Endometrium (tissue), 2 donors: ENCODE data around the gene TRPM6.
"Not testable (repeated sequence)": the region's sequence is repeated elsewhere in the genome, so short reads cannot be mapped to it uniquely, and the experiment has no call there.

Source experiments
- FAIRE-seq: peaks from 2 replicates; lab custom pipeline; 2012; peaks lifted over from hg19 to GRCh38; lab: Jason Lieb, UNC
- donor health status: control.
- donor health status: control.

The TRPM6 gene

DNA sequence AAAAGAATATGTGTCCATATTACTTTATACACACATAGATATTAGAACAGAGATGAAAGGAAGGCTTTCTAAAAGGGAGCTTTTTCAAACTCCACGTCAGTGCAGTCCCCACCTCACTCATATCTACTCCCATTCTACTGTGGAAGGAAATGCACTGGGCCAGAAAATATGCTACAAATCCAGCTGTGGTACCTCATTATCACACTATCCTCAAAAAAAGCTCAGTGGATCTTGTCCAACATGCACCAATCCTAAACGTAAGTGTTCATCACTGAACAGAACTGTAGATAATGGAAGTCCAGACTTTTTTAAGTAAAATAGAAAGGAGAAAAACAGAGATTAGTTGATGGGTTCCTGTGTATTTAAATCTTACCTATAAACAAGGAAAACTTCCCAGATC lies 27.9 kb downstream of the TRPM6 start:
- FAIRE-seq, result no peak

DNA sequence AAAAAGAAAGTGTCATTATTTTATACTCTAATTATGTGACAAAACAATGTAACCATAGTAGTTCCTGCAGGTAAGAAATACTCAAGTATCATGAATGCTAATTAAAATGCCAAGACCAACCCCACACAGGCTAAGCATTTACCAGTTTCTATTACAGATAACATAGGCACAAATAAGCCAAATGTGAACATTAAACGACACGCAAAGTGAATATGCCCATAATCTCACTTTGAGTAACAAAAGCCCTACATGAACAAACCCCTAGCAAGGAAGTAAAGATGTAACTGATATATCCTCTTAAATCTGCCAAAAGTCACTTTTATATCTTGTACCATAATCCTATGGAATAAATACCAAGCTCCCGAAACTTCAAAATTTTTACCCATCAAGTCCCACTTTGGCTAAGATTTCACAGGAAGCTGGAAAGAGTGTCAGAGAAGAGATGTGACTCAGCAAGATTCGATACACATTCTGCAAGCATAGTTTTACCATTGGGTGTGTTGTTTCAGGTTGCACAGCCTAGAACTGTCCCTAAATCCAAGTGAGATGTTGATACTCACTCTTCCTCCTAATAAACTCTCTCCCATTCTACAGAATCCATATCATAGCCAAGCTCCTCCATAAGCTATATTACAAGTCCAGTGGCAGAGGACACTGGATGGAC lies 28.8 kb downstream of the TRPM6 start:
- no peak for FAIRE-seq

DNA sequence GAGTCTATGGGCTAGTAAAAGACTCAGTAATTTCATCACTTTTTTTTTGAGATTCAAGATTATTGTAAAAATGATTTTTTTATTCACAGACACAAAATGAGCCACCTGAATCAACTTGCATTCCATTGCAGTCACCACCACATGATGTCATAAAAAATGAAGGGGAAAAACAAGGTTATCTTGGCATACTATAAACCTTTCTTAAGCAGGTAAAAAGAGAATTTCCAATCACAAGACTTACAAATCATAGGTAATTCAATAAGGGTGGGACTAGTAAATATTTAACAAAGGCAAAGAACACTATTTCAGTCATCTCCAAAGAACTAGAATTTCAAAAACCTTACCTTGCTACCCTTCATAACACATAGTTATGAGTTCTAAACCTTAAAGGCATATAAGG lies 30.7 kb downstream of the TRPM6 start:
- FAIRE-seq, result no peak

DNA sequence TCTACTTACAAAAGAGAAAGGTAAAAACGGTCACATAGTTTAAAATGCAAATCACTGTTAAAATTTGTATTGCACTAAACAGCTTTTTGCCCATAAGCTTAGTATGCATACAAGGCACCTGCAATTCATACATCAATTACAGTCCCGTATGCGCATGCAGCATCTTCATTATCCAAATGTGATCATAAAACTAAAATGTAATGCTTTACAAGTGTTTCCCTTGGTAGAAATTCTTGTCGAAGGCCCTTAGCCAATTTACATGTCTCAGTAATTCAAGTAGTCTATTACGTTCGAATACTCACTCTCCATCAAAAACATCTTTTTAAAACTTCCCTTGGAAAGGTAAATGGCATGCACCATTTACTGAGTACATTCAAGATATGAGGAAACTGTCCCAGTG lies 32.6 kb downstream of the TRPM6 start:
- FAIRE-seq, result no peak

DNA sequence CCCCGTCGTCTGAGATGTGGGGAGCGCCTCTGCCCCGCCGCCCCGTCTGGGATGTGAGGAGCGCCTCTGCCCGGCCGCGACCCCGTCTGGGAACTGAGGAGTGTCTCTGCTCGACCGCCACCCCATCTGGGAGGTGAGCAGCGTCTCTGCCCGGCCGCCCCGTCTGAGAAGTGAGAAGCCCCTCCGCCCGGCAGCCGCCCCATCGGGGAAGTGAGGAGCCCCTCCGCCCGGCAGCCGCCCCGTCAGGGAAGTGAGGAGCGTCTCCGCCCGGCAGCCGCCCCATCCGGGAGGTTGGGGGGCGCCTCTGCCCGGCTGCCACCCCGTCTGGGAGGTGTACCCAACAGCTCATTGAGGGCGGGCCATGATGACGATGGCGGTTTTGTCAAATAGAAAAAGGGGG lies 34.7 kb downstream of the TRPM6 start:
- FAIRE-seq, result not testable (repeated sequence)

DNA sequence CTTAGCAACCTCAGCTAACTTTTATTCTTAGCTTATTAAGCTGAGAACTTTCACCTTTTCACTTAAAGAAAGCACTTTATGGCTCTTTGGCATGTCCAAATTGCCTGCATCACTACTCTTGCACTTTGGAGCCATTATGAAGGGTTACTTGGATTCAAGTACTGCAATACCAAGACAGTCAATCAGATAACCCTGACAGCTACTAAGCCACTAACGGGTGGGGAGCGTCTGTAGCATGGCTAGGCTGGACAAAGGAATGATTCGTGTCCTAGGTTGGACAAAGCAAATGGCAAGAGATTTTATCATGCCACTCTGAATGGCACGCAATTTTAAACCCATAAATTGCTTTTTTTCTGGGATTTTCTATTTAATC lies 39.6 kb downstream of the TRPM6 start:
- FAIRE-seq, result no peak

DNA sequence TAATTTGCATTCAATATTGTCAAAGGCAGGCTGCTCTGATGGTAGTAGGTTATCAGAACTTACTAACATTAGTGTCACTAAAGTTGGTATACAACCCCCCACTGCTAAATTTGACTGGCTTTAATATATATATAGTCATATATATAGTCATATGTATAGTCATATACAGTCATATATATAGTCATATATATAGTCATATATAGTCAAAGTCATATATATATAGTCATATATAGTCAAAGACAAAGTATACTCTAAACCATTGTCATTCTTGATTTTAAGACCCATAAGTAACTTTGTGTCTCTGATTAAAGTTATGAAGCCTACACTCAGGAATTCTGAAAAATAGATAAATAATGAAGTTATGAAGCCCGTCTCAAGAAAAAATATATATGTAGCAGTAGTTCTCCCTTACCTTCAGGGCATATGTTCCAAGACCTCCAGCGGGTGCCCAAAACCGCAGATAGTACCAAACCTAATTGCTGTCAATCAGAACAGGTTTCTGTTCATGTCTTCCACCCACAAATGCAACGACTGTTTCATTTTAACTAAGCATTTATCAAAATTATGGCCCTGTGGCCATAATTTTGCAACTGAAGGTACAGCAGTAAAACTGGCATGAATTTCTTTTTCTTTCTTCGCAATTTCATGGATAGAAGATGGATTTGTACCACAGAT lies 40.1 kb downstream of the TRPM6 start:
- no peak for FAIRE-seq

DNA sequence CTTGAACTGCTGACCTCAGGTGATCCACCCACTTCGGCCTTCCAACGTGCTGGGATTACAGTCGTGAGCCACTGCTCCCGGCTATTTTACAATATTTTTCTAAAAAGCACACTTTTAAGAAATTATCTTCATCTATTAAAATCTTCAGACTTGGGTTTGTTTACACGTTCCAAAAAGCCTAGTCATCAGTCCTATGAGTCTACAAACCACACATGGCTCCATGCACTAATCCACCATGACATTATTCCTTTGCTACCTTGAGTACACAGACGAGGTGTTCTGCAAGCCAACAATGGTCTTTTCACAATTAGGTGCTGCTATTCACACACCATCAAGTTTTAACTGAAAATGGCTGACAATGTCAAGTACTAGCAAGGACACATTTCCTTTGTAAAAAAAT lies 41.0 kb downstream of the TRPM6 start:
- FAIRE-seq, result no peak

DNA sequence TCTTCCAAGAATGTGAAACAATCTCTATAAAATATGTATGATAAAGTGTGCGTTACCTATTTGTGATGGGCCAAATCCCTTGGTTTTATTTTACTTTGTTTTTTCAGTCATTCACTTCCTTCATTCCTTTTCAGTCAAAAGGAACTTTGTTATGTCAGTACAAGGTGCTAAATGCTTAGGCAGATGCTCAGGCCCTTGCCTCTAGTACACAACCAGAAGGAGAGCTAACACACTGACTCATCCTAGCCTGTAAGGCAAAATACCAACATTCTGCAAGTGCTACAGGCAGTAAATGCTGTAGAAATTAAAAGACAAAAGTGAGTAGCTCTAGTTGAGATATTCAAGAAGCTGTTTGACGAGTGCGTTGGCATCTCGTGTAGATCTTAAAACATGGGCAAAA lies 49.4 kb downstream of the TRPM6 start:
- FAIRE-seq, result no peak

DNA sequence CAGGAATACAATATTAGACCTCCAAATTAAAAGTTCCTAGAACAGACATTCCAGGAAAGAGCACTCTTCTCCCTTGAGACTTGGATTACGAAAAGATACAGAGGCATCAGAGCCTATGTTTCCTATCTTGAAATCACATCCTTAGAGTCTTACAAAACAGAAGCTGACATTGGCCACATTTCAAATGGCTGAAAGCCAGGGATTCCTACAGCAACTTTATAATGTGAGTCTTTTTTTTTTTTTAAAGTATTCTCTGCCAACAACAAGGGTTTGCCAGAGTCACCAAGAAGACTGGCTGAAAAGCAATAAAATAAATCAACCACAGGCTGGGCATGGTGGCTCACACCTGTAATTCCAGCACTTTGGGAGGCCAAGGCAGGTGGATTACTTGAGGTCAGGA lies 63.1 kb downstream of the TRPM6 start:
- FAIRE-seq, result no peak

DNA sequence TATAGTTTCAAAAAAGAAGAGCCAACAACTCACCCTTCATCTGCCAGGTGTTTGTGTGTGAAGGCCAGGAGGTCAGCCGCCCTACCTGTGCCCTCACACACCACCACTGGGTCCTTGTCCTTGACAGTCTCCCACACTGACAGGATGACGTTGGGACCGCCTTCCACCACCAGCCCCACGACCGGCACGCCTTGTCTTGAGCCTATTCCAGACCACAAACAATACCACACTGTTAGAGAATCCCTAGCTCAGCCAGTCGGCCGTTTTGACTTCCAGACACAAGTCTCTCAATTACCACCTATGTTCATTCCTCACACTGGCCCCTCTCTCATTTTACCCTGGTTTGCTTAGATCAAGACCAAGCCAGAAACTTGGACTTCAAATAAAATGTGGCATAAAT lies 66.1 kb downstream of the TRPM6 start:
- FAIRE-seq, result no peak

DNA sequence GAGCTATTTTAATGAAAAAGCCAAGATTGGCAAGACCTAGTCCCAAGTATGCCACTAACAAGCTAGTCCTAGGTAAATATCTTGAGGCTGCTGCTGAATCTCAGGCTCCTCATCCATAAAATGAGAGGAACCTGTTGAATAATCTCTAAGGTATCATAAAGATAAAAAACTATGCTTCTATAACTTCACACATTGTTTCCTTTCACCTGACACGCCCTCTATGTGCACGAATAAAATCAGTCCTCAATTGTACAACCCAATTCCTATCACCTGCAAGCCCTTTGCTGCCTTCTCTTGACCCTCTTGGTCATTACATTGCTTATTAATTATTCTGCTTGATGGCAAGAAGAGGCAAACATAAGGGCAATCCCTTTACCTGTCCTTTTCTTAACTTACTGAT lies 69.9 kb downstream of the TRPM6 start:
- no peak for FAIRE-seq

DNA sequence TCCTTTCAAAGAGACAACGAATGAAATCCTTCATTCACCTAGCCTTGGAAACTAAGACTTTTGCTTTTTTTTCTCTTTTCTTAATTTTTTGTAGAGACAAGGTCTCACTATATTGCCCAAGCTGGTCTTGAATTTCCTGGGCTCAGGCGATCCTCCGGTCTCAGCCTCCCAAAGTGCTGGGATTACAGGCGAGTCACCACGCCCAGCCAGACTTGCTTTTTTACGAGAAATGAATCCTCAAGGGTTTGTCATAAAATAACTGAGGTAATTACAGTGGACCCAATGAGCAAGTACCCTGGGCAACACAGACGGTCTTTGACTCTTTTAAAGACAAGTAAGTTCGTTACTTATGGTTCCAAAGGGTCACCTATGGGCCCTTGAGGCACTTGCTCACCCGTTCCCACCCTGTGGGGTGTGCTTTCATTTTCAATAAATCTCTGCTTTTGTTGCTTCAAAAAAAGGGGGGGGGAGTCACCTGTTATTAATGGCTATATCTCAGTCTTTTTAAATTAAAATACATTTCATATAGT lies 70.4 kb downstream of the TRPM6 start:
- no peak for FAIRE-seq

DNA sequence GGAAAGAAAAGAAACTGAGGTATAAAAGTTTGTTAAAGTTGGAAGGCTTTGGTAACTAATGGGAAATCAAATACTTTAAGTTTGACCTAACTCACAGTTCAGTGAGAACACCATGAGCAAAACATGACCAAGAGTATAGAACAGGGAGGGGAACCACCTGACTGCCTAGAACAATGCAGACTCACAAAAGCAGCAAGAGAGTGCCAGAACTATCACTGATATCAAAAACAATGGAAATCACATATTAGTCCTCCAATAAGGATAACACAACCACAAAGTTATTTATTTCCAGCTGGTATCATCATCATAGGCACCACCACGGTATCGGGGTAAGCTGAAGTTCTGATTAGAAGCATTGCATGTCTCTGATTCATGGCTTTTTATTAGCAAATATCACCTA lies 77.5 kb downstream of the TRPM6 start:
- no peak for FAIRE-seq

DNA sequence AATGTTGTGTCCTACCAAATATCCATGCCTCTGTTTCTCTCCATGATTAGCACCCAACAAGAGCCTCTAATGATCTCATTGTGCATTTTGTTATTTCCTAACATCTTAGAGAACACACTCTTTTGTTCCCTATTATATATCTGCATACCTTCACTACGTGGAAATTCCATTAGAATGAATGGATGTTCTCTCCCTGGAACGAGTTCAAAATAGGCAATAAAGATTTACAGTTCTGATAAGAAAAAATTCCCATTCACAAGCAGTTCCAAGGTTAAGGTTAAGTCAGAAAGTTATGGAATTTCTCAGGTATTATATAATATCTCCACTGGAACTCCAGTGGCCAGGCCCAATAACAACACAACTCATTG lies 83.7 kb downstream of the TRPM6 start:
- FAIRE-seq, result no peak

DNA sequence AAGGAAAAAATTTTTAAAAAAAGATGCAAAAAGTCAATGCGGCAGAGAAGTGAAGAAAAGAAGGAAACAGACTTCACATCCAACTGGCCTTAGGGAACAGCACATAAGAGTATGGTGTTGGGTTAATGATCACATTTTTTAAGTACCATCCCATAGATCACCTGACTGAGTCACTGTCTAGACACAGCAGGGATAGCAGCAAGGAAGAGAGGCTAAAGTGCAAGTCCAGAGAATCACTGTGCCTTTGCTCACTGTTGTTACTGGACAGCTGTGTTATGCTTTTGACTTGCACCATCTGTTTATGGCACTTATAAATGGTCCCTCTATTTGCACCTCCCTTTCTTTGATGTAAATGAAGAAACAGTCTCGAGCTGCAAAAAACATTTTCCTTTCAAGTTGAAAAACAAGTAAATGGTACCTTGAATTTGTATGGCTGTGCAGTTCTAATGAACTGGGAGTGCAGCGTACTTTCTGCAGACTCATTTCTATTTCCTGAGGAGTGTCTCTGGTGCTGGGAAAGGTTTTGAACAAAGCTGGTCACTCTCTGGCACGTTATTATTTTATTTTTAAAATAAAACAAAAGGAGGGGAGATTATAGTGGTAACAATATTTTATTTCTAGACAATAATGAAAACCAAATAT lies 84.2 kb downstream of the TRPM6 start:
- no peak for FAIRE-seq

DNA sequence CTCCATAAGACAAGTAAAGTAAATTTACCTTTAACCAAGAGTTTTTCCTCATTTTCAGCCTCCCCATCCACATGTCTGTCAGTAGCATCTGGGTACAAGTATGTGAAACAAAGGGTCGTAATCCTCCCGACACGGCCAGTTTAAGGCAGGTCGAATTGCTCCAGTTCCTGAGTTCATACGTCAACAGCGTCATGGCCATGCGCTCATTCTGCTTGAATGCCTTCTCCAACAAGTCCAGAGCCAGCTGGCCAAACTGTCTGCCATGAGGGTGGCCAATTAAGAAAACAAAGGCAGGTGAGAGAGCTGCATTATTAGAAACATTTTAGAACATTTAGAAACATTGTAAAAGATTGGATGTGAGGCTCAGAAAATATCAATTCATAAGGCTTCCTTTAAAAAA lies 87.5 kb downstream of the TRPM6 start:
- no peak for FAIRE-seq

DNA sequence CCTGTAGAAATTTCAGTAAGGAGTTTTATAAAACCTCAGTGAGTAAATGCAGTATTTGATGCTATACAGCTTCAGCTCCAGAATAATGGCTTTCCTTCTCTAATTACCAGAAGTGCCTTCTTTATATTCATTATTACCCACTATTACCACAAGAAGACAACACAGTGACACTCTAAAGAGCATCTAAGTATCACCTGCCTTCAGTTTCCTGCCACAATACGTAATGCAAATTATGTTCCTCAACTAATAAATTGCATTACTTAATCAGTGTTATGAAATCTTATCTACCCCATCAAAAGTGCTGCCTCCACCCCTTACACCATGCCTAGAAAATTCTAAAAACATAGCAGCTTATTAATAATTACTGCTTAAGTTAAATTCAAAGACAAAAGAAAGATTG lies 91.9 kb downstream of the TRPM6 start:
- no peak for FAIRE-seq

DNA sequence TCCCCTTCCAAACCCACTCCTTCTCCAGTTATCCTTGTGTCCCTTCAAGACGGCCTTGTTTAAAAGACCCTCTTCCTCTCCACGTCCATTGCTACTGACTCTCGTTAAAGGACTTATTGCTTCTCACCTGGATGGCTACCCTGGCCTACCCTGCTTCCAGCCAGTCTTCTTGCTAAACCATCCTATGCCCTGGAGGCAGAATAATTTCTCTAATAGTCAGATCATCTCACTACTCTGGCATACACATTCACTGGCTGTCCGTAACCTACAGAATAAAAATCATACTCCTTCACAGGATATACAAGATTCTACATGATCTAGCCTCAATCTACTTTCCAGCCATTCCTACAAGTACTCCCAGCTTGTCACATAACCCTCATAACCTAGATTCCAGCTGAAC lies 92.6 kb downstream of the TRPM6 start:
- no peak for FAIRE-seq

DNA sequence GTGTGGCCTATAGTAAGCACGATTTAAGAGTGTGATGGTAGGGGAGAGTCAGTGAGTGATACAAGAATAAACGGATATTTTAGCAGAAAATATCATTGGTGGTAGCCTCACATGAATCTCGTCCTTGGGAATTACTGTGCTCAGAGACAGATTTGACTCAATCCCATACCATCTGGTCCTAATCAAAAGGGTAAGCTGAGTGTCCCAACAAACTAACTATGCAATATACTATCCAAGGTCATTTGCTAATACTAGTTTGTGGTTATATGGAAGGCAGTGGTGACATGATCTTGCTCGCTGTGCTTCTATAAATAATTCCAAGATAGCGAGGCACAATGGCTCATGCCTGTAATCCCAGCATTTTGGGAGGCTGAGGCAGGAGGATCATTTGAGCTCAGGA lies 103.2 kb downstream of the TRPM6 start:
- no peak for FAIRE-seq

DNA sequence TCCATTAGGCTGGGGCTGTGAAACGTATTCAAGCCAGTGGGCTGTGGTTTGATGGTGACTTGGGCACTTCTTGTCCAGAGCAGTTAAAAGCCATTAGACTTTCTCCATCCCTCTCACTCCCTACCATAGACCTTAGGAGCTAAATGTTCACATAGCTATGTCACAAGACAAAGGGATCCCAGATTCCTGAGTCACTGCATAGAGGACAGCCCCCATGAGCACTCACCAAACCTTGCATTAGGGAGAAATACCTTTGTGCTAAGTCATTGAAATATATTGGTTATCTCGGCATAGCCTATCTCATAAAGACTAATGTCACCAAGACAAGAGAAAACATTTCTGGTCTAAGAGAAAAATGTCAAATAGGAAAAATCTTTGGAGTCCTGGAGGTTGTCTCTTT lies 104.3 kb downstream of the TRPM6 start:
- no peak for FAIRE-seq

DNA sequence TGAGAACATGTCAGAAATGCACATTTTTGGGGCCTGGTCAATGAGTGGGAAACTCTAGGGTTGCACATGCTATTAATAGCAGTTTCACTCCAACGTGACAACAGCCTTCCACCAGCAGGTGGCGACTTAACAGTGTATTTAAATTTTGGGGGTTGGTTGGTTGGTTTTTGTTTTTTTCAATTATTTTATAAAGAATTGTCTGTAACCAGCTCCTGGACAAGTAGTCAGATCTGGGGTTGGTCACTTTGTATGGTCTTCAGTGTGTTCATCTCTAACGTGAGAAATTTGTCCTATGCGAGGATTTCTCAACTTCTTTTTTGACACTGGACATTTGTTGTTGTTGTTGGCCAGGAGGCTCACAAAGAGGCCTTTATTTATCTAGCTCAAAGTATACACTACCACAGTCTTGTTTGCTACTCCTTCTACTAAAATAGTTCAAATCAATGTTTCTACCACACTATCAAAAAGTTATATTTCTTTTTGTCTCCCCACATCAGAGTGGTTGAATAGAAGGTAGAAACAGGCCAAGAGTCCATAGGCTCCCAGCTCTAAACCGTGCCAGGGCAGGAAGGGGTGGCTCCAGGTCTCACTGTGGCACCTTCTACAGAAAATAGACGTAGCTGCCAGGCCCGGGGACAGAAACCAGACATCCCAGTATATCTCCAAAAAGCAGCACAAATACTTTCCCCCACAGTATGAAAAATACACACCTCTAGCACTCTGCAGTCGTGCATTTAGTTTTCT lies 110.4 kb downstream of the TRPM6 start:
- FAIRE-seq, result peak; percentile 83

DNA sequence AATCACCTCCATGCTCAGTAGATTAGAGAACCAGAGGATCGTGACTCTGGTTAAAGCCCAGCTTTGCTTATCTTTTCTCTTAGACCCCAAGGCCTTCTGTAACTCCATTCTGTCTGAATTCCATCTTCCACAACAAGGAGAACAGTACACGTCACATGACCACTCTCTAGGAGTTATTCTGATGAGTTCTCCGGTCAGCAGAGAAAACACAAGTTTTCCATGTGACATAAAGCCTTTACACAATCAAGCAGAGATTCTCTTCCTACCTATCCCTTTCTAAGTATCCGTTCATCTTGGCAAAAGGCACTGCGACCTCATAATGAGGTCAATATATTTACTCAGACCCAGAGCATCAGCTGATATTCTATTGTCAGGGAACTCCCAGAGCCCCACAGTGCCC lies 112.3 kb downstream of the TRPM6 start:
- no peak for FAIRE-seq
